ENCODE measurements around the gene DACT2.
A peak's percentile ranks its signal among the peaks of the same experiment; 100 is the strongest.

The DACT2 gene

GRCh38 chr6:168349718-168350210 is 30.2 kb upstream of the DACT2 start:
- DNase-seq, result no peak

GRCh38 chr6:168348186-168348585 is 28.6 kb upstream of the DACT2 start:
- DNase-seq, result no peak

- no peak for DNase-seq
These were observed 28.0 kb upstream of the DACT2 start for GRCh38 chr6:168347615-168348014.

- no peak for DNase-seq
These were observed 27.5 kb upstream of the DACT2 start for GRCh38 chr6:168347053-168347452.

DNA sequence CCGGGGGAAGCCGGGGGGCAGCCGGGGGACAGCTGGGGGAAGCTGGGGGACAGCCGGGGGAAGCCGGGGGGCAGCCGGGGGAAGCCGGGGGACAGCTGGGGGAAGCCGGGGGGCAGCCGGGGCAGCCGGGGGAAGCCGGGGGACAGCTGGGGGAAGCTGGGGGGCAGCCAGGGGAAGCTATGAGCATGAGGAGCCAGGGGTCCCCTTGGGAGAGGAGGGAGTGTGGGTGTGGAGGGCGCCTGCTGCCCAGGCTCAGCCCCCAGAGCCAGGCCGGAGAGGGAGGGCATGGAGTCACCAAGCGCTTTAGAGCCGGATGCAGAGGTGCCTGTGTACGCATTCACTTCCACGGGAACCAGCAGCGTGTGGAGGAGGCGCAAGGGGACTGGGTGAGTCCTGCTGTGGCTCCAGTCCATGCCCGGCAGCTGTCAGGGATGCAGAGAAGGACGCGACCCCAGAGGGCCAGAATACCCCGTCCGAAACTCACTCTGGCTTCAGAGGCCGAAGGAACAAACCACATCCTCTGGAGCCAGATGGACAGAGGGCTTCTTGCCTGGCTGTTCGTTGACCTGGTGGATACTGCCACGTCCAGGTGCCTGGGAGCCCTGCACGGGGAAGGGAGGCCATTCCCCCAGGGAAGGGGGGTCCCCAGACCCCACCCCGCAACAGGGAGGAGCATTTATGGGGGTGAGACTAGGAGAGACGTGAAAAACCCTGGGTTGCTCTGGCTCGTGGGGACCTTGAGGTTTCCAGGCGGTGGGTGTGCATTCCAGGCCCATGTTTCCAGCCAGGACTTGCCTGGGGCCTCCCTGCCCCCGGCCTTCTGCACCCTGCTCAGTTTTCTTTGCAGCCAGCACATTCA is 26.5 kb upstream of the DACT2 start:
- DNase-seq, result no peak

GRCh38 chr6:168345266-168345665 is 25.7 kb upstream of the DACT2 start:
- no peak for DNase-seq

DNA sequence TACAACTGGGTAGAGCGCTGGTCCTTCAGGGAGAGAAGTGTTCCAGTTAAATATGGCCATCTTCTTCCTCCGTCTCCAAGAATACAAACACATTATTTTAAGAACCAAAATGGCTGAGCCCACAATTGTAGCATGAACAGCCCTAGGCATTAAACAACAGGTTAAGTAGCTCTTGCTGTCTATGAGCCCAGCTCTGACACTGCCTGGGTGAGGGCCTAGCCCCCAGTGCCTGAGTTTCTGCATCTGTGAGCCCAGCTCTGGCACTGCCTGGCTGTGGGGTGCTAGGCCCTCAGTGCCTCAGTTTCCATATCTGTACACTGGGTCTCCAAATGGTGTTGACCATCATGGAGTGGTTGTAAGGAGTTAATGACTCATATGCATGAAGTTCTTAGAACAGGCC is 24.8 kb upstream of the DACT2 start:
- DNase-seq, result no peak

- DNase-seq, result no peak
These were observed 23.9 kb upstream of the DACT2 start for GRCh38 chr6:168343239-168344150.

- no peak for DNase-seq
These were observed 23.1 kb upstream of the DACT2 start for GRCh38 chr6:168342636-168343035.

DNA sequence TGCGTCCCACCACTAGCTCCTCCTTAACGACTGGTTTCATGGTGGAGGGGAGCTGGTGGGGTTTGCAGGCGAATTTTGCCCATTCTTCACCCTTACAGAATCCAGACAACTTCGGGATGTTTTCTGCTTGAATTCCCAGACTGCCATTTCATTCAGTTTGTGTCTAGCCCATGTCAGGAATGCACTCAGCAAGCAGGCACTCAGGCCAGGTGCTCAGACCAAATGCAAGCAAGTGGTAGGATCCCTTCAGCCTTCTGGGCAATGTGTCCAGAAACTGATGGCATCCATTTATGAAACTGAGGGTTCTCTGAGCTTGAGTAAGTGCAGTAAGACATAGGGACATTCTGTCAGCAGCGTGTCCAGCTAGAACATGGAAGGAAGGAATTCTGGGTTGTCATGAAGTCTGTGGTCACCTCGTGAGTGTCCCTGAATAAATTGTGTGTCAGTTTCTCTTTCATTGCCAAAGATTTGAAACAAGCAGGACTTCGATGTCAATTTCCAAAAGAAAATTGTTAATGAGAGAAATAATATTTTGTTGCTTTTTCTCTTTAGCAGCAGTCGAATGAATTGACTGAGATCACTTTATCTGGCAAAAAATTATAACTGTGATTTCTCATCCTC is 21.8 kb upstream of the DACT2 start:
- DNase-seq, result no peak

- no peak for DNase-seq
These were observed 21.2 kb upstream of the DACT2 start for GRCh38 chr6:168340819-168341218.

DNA sequence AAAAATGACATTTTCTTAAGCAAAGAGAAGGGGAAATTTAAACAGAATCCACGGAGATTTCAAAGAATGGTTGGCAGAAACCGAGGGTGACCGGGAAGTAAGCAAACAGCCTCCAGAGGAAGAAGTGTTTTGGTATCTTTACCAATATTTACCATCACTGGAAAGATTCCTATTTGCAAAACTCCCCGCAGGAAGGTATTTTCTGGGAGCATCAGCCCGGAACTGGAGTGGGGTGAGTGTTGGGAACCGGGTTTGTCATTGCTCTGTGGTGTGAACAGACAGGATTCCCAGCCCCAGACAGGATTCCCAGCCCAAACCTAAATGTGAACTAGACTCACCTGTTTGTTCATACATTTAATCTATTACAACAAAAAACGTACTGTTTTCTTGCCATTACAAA is 19.2 kb upstream of the DACT2 start:
- no peak for DNase-seq

- no peak for DNase-seq
These were observed 17.4 kb upstream of the DACT2 start for GRCh38 chr6:168336967-168337366.

GRCh38 chr6:168333989-168334388 is 14.4 kb upstream of the DACT2 start:
- no peak for DNase-seq

- DNase-seq, result no peak
These were observed 13.9 kb upstream of the DACT2 start for GRCh38 chr6:168333491-168333890.

DNA sequence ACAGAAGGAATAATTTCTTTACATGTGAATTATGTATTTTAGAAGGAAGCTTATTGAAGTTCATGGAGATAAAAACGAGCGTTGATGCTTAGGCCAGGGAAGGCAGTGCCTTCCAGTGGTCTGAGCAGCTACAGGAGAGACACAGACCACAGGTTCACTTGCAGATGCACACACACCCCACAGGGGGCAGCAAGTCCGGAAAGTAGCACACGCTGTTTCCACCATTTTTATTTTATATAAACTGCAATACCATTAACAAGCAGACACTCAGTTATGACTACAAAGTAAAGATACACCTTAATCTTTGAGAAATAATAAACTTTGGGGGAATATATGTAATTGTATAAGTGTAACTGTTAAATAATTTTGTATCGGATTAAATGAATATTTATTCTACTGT is 13.5 kb upstream of the DACT2 start:
- no peak for DNase-seq

GRCh38 chr6:168332020-168332419 is 12.4 kb upstream of the DACT2 start:
- no peak for DNase-seq

DNA sequence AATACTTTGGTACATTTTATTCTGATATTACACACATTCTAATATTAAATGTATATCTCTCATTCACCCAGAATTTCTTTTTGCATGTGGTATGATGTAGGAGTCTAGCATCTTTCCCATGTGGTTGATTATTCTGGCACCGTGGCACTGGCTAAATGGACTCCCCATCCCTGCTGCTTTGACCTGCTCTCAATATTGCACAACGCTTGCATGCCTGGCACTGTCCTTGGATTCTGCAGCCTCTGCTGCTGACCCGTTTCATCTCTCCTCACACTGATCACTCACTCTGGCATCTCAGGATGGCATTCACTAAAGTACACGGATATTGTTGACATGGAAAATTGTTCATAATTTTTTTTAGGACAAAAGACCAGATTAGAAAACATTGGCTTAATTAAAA is 11.5 kb upstream of the DACT2 start:
- DNase-seq, result no peak

DNA sequence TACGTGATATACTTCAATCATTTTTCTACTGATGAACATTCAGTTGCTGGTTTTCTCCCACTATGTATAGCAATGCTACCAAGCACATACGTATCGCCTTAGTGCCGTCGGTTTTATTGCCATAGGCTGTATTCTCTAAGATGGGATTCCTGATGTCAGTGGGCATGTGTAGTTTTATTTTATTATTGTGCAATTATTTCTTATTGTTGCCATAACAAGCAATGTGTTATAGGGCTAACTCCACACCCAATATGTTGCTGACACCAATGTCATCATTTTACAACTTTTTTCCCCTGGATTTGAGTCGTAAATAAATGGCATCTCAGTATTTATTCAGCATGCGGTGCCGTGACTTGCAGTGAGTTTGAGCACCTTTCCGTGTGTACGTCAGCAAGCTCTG is 10.8 kb upstream of the DACT2 start:
- no peak for DNase-seq

GRCh38 chr6:168328086-168328485 is 8.5 kb upstream of the DACT2 start:
- DNase-seq, result no peak

DNA sequence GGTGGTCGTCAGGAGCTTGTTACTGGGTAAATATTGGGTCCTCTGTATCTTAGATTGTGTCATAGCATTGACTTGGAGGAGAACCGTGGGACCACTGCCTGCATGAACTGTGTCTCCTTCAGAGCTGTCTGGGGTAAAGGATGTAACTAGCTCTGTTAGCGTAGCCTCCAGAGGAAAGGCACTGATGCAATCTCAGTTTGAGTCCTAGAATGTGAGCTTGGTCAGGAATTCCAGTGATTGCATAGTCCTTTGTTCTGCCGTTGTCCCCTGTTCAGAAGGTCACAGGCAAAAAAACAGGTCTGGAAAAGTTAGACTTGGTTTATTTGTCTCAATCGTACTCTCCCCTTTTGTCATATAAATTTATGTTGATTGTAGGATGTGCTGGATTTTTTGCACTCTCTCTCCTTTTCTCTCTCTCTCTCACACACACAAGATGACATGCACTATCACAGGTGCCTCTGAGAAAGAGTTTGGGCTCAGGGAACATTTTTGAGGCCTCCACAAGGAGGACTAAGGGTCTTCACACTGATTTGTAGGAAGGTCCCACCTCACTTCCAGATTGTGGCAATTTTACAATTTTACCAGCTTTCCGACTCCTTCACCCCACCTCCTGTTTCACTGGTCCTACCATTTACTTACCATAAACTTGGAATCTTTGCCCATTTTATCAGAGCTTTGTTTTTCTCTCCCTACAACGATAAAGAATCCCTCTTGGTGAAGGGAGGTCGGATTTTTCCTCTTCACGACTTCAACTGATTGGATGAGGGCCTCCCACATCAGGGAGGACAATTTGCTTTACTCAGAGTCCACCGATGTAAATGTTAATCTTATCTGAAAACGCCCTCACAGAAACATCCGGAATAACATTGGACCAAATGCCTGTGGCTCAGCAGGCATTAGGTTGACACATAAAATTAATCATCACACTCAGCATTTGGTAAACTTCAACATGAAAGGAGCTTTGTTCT is 7.0 kb upstream of the DACT2 start:
- peak; percentile 32 for DNase-seq

DNA sequence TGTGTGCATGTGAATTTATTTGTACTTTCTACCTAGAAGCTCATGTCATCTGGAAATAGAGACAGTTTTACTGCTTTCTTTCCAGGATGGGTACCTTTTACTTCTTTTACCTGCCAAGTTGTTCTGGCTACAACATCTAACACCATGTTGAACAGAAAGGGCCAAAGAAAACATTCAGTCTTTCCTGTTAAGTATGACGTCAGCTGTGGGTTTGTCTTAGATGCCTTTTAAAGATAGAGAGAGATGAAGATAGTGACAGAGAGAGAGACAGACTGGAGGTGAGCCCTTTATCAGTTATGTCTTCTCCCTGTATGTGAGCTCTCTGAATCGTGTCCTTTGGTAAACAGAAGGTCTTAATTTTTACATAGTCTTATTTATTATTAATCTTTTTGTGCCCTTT is 3.4 kb upstream of the DACT2 start:
- no peak for DNase-seq

Data from retina (tissue), 1 donor.